Brain pericyte (primary cell): ENCODE data around the gene RBM45.
"Not testable (repeated sequence)": the region's sequence is repeated elsewhere in the genome, so short reads cannot be mapped to it uniquely, and the experiment has no call there.

Experiments
- DNase-seq: peaks from one replicate; pipeline ENCODE4 v3.0.0-alpha.2; 2012; ENCODE audit warnings: low read depth, low spot score

RBM45 gene

DNA sequence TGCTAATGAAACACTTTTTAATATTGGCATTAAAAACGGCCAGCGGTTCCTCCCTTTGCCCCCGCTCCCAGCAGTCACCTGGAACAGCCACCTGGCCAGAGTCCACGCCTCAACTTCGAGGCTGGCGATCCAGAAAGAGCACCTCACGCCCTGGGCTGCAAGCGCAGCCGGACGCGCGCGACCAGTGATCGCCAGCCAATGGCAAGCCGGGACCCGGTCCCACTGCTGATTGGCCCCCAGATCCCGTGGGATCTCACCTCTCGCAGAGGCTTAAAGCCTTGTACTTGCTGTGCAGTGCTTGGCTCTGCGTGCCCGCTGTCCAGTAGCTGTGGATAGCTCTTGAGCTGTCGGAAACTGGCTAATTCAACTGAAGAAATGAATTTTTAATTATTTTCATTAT is 4.1 kb upstream of the RBM45 start:
- no peak for DNase-seq

DNA sequence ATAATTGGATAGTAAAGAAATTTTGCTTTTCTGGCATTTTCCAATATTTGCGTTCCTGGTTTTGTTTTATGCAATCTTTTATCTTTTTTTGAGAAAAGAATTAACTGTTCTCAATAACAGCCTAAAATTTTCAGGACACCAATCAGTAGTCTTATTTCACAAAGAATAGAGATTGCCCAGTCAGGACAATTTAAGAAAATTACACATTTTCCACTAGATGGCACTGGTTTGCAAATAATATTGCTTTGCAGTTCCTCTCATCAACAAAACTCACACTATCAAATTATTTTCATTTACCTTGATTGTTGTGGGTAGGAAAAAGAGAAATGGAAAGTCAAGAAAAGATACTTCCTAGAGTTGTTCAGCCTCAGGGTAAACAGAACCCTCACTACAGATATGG is 2.4 kb upstream of the RBM45 start:
- no peak for DNase-seq

DNA sequence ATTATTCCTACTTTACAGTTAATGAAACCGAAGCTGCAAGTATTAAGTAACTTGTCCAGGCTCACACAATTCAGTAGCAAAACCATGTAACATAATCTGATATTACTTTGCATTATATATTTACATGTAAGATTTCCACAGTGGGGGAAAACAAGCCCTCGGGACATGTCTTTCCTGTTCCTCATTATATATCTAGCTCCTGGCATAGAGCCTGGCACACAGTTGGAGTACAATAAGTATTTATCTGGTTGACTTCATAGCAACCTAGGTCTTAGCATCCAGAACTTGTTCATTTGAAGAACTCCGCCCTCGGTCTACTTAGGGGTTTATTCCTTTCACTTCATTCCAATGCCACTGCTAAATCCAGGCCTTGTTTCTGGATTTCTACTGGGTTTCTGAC is 1.6 kb upstream of the RBM45 start:
- no peak for DNase-seq

DNA sequence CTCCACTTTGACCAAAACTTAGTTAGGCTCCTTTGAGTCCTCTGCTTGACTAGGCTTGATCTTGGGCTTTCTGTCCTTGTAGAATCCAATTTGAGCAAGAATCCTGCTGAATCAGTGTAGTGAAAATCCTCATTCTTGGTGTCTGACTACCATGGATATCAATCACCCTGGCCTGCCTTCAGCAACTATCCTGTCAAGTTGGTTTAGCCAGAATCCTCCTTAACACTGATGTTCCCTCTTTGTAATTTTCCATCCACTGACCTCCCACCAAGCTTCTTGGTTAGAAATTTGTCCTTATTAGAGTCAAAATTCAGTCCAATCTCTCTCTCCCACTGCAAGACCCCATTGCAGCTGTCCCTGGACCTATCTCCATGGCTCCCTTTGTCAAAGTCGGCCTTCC is 494 bp upstream of the RBM45 start:
- DNase-seq: no peak

DNA sequence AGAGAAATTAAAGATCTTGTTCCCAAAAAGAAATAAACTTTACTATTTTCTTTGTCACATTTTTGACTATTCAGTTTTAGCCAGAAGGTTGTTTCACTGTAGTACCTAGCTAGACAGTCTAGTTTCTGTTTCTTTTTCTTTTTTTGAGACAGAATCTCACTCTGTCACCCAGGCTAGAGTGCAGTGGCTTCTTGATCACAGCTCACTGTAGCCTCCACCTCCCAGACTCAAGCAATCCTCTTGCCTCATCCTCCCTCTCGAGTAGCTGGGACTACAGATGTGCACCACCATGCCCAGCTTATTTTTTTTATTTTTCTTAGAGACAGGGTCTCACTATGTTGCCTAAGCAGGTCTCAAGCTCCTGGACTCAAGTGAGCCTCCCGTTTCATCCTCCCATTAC is 2.2 kb downstream of the RBM45 start:
- DNase-seq: no peak

DNA sequence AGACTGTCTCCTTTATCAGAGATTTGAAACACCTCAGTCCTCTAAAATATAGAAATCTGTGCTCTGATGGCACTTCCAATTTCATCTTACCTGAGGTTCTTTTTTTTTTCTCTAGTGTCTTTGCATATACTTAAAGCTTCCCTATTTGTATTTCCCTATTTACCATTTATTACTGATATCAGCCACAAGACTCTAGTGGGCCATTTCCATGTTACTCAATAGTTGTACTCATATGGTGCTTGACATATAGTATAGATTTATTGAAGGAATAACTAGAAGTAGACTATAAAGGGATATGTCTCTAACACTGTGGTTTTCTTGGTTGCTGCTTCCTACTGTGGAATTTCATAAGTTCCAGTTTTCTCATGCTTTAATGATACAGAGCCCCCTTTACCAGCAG is 3.0 kb downstream of the RBM45 start:
- DNase-seq: no peak

DNA sequence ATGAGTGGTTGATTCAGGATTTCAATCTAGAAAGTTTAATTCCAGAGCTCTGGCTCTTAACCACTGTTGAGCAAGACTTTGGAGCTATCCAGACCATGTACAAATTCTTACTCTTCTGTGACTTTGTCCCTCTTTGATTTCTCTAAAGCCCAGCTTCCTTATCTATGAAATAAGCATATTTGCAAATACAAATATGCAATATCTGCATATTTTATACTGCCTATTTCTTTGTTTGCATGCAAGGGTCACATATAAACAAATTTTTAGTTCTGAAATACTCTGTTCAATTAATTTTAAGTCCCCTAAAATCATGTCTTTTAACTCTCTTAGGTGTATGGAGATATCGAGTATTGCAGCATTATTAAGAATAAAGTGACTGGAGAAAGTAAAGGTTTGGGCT is 5.5 kb downstream of the RBM45 start:
- DNase-seq: no peak

DNA sequence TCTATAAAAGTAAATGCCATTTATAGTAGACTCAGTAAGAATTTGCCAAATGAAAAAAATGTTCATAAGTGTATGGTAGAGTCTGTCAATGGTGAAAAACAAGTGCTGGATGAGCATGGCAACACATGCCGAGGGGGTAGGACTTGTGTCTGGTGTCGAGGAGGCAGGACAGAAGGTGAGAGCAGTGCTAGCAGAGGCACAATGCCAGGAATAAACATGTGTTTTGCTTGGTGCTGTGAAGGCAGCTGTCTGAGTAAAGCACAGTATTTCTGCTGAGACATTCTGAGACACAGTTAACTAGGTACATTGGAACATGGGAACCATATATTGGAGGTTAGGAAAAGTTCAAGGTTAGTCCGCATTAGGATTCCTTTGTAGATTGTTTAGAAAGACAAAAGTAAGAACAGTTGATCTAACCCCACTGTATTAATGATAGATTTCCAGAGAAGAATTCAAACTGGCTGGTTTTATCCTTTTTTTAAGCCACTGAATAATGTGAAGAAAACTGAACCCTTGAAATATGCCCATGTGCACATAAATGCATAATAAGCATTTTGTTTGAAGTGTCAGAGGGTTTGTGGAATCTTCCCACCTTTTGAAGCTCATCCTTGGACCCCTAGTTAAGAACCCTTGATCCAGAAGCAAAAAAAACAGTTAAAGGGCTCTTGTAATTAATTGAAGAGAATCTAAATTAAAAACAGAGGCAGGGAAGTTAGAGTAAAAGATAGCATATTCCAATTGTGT is 7.1 kb downstream of the RBM45 start:
- DNase-seq: no peak

DNA sequence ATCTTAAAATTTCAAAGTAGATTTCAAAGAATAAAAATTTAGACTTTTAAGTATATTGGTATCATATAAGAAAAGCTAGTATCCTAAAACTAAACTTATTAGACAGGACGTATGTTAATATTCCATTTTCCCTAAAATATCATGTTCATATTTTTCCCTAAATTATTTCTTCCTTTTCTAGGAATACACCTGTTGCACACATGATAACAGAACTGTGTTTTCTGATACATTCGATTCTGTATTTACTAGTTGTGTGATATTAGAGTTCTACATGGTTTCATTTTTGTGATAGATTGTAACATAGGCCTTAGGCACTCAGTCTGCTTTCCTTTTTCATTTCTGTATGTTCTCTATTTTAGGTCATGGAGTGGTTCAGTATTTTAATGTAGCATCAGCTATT is 10.9 kb downstream of the RBM45 start:
- no peak for DNase-seq

DNA sequence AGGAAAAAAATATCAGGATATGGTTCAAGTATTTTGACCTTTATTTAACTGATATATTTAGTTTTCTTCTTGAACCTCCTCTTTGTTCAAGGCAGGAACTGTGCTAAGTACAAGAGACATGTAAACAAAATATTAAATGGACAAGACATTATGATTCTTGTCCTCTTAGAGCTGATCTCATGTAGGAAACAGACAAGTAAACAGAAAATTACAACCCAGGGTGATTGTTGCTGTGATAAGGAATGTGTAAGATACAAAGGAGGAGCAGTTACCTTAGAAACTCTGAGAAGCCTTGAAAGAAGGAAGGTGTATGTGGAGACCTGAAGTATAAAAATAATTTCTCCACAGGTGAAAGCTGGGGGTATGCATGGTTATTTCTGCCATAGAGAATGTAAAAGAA is 12.9 kb downstream of the RBM45 start:
- DNase-seq: no peak

DNA sequence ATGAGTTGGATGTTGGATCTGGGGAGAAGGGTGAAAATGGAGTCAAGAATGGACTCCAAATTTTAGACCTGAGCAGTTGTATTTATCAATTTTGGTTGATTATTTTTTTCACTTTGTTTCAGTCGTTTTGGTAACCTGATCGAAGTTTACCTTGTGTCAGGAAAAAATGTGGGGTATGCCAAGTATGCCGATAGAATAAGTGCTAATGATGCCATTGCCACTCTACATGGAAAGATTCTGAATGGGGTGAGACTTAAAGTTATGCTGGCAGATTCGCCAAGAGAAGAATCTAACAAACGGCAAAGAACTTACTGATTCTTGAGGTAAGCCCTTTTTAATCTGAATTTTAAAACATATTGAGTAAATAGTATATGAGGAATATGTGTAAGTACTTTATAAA is 13.6 kb downstream of the RBM45 start:
- DNase-seq: no peak

DNA sequence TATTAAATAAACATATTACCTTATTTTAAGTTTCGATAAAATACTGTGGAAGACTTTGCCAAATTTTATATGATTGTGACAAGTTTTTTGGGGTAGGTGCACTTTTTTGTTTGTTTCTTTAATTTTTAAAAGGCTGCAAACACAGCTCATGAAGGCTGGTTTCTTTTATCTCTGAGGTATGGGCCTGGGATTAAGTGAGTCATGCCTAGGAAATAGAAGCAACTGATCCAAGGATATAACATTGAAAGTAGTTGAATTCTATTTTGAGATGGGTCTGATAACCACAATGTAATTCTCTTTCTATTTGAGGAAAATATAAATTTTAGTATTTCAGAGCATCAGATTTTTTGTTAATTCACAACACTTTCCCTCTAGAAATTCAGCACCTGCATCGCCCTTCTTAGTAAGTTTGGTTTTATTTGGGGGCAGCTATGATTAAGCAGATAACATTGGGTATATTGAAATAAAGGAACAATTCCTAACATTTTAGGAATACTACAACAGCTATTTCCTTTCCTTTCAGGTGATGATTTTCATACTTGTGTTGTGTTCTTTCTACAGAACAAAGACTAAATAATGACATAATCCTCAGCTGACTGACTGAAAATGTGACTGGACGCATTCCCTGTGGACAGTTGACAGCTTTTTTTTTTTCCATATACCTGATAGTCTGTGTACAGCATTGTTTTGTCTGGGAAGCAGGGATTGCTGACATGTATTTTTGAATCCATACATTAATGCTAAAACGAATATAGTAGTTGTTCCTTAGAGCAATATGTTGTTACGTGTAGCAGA is 16.8 kb downstream of the RBM45 start:
- no peak for DNase-seq

DNA sequence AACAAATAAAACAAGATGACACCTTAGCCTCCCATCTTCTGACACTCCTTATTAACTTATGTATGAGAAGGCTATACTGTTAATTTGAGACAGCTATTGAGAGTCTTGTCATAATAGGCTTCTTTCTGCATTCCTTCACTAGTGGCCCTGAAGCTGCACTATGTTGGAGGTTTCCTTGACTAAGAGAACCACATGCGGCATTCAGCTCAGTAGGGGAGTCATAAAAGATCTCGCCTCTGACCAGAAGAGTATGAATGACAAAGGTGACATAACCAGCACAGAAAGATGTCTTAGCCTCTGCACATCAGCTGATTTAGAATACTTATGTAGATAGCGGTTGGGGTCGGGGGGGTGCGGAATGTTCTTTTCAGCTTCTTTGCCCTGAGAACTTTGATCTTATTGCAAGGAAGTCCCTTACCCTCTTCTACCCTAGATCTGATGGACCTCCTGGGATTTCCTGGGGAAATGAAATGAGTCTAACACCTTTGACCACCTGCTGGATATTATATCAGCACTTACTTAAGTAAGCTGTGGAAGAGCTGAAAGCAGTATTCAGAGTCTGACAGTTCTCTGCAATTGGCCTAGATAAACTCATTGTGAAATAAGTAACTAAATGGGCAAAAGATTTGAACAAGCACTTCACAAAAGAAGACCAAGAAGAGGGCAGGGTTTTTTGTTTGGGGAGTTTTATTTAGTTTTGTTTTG is 24.2 kb downstream of the RBM45 start:
- DNase-seq: no peak

DNA sequence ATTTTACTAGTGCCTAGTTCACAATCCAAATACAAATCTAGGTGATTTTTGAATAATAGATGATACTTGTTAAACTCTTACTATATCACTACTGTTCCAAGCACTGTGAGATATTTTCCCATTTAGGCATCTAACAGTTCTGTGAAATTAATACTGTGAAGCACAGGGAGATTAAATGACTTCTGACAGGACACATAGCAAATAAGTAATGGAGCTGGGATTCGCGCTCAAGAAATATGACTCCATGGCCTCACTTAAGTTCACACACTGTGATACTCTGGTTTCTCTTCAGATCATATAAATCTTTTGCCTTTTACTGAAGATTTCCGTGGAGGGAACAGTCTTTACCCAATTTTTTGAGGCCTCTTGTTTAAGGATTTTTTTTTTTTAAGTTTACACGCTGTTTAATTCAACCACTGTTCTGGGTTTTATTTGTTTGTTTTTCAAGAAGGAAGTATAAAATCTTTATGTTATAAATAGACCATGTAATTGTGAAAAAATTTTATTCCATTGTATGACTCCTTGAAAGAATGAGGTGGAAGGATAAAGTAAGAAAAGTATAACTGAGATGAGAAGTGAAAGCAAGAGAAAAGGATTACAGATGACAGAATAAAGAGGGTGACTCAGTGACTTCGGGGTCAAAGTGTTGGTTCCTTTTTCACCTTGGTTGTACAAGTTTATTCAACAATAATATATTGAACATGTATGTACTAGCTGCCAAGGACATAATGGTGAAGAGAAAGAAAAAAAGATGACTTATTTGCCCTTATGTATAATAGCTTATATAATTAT is 30.2 kb downstream of the RBM45 start:
- no peak for DNase-seq

DNA sequence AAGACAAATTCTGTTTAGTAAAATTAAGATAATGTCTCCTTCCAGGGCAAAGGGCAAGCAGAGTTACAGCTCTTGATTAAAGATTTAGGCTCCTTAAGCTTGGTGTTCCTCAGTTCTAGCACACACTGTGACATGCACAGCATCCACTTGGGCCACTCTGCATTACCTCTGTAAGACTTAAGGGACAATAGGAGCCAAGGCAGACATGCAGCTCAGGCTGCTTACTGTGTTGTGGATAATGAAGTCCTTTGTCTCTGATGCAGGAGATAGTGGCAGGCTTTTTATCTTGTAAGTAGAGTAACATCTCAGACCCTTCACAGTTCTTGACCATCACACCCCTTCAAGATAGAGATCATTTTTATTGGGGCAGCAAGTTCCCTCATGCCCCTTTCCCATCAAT is 31.2 kb downstream of the RBM45 start:
- no peak for DNase-seq

DNA sequence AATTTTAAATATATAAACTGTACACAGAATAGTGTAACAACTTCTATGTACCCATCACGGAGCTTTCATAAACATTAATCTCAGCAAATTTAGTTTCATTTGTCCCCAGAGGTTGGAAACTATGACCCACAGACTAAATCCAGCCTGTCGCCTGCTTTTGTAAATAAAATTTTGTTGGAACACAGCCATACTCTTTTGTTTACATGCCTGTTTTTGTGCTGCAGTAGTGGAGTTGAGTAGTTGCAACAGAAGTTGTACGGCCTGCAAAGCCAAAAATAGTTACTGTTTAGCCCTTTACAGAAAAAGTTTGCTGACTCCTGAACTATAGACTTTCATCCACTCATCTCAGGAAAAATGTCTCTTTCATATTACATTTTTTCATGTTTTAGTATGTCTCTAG is 39.8 kb downstream of the RBM45 start:
- DNase-seq: no peak

DNA sequence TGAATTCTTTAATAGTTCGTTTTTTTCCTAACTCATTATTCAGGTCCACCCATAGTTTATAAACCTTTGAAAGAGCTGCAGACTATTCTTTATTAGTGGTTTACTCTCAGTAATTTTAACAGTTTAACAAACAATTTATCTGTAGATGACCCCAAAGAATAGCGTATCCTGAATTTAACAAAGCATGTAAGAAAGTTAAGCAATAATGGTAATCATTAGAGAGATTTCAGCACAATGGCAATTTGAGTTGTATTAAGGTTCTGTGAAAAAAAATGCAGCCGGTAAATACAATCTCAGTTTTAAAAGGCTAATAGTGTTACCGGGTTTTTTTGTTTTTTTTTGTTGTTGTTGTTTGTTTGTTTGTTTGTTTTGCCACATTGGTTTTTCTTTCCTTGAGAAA is 40.3 kb downstream of the RBM45 start:
- no peak for DNase-seq

DNA sequence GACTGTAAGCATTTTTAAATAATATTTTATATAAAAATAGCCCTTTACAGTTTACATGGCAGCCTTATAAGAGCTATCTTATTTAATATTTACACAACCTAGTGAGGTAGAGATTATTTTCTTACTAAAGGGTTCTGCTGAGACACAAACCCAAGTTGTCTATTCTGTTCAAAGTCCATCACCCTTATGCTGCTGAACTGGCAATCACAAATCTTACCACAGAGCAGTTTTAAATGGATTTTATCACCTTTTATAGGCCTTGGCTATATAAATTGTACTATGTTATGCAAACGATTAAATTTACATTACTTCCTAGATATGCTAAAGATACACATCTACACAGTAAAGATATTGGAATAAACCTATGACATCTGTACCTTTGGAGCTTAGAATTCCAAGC is 40.7 kb downstream of the RBM45 start:
- no peak for DNase-seq

DNA sequence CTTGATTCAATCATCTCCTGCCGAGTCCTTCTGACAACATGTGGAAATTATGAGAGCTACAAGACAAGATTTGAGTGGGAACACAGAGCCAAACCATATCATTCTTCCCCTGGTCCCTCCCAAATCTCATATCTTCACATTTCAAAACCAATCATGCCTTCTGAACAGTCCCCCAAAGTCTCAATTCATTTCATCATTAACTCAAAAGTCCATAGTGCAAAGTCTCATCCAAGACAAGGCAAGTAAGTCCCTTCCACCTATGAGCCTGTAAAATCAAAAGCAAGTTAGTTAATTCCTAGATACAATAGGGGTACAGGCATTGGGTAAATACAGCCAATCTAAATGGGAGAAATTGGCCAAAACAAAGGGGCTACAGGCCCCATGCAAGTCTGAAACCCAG is 41.6 kb downstream of the RBM45 start:
- not testable (repeated sequence) for DNase-seq

DNA sequence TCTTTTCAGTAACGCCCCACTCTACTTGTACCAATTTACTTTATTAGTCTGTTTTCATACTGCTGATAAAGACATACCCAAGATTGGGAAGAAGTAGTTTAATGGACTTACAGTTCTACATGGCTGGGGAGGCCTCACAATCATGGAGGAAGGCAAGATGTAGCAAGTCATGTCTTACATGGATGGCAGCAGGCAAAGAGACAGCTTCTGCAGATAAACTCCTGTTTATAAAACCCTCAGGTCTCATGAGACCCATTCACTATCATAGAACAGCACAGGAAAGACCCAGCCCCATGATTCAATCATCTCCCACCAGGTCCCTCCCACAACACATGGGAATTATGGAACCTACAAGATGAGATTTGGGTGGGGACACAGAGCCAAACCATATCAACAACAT is 43.3 kb downstream of the RBM45 start:
- DNase-seq: no peak

DNA sequence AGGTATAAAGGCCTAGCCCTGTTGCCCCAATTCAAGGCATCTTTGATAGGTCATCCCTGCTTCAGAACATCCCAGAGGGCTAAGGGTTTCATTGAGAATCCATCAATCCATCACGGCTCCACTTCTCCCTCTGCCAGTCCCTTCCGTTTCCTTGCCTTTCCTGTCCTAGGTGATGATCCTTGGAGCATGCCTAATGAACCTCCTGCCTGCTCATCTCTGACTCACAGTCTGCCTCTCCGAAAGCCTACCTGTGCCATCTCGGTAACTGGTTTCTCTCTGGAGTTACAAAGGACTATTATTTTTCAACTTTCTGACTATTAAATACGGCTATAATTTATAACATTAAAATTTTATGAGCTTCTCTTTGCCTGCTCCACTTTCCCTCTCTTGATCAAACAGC is 45.3 kb downstream of the RBM45 start:
- DNase-seq: no peak

DNA sequence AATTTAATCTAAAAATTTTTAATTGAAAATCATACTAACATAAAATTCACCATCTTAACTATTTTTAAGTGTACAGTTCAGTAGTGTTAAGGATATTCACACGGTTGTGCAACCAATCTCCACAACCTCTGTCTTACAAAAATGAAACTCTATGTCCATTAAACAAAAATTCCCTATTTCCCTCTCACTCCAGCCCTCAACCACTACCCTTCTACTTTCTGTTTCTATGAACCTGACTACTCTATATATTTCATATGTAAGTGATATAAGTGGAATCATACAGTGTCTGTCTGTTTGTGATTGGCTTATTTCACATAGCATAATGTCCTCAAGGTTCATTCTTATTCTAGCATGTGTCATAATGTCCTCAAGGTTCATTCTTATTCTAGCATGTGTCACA is 47.7 kb downstream of the RBM45 start:
- DNase-seq: no peak
